Epithelial cell of esophagus (primary cell): ENCODE data around the gene SPRTN.

Experiments
- DNase-seq: peaks from one replicate; pipeline ENCODE4 v3.0.0; 2010; ENCODE audit warnings: low read depth
- H3K4me3 ChIP-seq: 2 replicates; pipeline ENCODE4 v1.5.1; 2011; ENCODE audit warnings: mild to moderate bottlenecking, low read length, control low read depth
- TF ChIP-seq, protein P1 (sequence below): IDR thresholded peaks from 2 replicates; pipeline ENCODE4 v1.5.1; 2011; ENCODE audit warnings: low read depth, mild to moderate bottlenecking, low read length, control low read depth, inconsistent platforms; ENCODE audit not compliant: insufficient read depth; ENCODE audit errors: missing control alignments

Gene SPRTN, protein sequence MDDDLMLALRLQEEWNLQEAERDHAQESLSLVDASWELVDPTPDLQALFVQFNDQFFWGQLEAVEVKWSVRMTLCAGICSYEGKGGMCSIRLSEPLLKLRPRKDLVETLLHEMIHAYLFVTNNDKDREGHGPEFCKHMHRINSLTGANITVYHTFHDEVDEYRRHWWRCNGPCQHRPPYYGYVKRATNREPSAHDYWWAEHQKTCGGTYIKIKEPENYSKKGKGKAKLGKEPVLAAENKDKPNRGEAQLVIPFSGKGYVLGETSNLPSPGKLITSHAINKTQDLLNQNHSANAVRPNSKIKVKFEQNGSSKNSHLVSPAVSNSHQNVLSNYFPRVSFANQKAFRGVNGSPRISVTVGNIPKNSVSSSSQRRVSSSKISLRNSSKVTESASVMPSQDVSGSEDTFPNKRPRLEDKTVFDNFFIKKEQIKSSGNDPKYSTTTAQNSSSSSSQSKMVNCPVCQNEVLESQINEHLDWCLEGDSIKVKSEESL

DNA sequence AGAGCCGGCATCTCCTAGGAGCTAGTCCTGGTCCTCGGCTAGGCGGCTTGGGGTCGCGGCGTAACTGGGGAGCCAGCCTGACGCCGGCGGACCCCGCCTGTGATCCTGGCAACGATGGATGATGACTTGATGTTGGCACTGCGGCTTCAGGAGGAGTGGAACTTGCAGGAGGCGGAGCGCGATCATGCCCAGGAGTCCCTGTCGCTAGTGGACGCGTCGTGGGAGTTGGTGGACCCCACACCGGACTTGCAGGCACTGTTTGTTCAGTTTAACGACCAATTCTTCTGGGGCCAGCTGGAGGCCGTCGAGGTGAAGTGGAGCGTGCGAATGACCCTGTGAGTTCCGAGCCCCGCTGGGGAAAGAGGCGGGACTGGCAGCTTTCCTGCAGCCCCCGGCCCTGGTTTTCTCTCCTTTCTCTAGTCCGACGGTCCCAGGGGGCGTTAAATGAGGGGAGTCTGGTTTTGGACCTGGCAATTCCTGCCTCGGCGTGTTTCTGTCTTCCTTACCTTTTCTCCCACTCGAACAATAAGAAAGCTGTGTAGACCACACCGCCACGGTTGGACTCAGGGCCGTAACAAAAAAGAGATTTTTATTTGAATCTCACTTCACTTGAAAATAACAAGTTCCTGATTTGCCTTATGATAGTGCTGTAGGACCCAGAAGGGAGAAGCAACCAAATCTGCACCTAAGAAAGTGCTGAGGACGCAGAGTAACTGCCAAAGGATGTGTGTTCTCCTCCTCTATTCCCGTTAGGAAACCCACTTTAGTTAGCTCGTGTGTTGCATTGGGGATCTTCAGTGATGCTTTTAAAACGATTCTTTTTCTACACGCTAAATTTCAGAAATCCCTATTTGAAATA lies at the start of gene SPRTN:
Gene SPRTN, plus strand, starts transcription at position 24 of the 859 bp plus-strand sequence. Its CDS starts 91 bp downstream, at position 115.
- H3K4me3 ChIP-seq: peak within 1 kb of the TSS; percentile 99
- TF ChIP-seq, protein P1, sequence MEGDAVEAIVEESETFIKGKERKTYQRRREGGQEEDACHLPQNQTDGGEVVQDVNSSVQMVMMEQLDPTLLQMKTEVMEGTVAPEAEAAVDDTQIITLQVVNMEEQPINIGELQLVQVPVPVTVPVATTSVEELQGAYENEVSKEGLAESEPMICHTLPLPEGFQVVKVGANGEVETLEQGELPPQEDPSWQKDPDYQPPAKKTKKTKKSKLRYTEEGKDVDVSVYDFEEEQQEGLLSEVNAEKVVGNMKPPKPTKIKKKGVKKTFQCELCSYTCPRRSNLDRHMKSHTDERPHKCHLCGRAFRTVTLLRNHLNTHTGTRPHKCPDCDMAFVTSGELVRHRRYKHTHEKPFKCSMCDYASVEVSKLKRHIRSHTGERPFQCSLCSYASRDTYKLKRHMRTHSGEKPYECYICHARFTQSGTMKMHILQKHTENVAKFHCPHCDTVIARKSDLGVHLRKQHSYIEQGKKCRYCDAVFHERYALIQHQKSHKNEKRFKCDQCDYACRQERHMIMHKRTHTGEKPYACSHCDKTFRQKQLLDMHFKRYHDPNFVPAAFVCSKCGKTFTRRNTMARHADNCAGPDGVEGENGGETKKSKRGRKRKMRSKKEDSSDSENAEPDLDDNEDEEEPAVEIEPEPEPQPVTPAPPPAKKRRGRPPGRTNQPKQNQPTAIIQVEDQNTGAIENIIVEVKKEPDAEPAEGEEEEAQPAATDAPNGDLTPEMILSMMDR: no peak

DNA sequence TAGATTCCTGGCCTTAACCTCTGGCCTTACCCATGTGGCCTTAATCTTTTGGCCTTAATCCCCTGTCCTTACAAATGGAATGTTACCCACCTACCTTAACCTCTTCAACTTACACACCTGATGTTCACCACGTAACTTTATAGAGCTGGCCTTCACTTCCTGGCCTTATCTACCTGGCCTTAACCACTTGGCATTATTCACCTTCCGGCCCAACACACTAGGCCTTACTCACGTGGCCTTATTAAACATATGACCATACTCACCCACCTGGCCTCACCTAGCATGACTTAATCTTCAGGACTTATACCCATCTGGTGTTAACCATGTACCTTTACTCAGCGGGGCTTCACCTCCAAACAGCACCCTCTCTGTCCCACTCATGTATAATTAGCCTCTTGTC lies 42.2 kb upstream of the SPRTN start:
- TF ChIP-seq, protein P1: no peak
- no peak overlapping the region for H3K4me3 ChIP-seq
- no peak for DNase-seq

More for the DNA sequence above, at the start of gene SPRTN:
- DNase-seq: no peak

DNA sequence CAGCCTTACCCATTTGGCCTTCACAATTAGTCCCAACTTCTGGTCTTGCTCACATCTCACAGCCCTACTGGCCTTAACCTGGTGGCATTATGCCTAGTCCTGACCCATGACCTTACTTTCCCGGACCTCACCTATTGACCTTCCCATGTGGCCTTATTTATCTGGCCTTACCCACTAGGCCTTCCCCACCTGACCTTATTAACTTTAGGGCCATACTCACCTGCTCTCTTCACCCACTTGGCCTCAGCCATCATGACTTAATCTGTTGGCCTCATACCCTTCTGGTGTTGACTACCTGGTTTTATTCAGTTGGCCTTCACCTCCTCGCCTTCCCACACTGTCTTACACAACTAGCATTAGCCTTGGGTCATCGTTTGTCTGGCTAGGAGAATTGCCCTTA lies 36.1 kb upstream of the SPRTN start:
- no peak overlapping the region for H3K4me3 ChIP-seq
- TF ChIP-seq, protein P1: no peak
- no peak for DNase-seq

DNA sequence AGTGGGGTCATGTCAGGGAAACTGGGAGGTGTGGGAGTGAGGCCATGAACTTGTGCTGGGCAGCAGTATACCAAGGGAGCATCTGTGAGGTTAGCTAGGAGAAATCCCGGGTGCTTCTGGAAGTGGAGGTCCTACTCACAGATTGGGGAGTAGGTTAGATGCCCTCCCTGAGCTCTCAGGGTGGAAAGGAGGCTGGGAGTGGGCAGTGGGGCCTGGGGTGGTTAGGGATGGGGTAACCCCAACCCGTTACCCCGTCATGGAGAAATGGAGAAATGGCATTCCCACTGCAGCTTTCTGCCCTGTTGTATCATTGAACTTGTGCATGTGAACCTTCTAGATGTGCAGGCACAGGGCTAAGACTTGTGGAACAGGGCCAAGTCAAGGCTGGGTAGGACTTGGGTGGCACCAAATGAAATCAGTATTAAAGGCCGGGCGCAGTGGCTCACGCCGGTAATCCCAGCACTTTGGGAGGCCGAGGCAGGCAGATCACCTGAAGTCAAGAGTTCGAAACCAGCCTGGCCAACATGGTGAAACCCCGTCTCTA lies 27.6 kb upstream of the SPRTN start:
- DNase-seq: no peak
- TF ChIP-seq, protein P1: no peak
- no peak overlapping the region for H3K4me3 ChIP-seq

DNA sequence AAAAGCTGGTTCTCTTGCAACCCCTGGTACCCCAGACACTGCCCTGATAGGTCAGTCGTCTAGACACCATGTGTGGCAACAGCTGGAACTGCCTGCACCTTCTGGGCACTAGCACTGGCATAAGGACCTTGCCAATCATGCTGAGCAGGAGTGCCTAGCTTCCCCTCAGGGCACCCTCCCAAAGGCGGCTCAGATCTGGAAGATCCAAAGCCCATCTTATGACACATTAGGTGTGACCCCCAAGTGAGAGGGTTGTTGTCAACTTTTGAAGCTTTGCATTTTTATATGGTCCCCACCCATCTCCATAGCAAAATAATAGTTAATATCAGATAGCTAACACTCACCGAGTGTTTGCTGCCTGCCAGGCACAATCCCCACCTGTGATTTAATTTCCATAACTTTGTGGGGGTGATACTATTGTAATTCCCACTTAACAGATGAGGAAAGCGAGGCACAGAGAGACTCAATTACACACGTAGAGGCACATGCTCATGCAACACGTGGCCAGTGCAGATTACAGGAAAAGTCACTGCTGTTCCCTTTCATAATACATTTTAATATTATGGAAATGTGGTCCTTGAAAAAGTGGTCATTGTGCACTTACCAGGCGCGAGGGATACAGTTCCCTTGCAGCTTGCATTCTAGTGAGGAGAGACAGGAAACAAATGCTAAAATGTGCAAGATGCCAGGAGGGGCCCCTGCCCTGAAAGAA lies 26.2 kb upstream of the SPRTN start:
- TF ChIP-seq, protein P1: no peak
- H3K4me3 ChIP-seq: no peak overlapping the region
- no peak for DNase-seq

DNA sequence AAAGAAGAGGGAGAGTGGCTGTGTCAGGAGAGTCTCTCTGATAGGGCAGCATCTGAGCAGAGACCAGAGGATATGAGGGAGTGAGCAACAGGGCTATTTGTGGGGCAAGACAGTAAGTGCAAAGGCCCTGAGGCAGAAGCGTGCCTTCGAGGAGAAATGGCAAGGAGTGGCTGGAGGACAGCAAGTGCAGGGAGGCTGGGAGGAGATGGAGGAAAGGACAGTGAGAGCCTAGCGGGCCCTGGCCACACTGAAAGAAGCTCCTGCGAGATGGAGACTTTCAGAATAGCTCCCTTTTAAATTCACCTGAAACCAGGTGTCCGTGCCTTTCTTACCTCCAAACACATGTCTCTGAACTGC lies 25.7 kb upstream of the SPRTN start:
- TF ChIP-seq, protein P1: no peak
- no peak overlapping the region for H3K4me3 ChIP-seq
- no peak for DNase-seq
